Breast epithelium (tissue), 4 donors: ENCODE measurements around the gene PLEKHN1. TPM values are rescaled to one million over a fixed set of nuclear protein-coding genes. Genes with fewer than 3 reads are reported as not detected.

Source experiments
- DNase-seq, 2 donors: peaks; one replicate each; pipeline ENCODE4 v3.0.0-alpha.2; 2019; ENCODE audit warnings: low spot score in 2 of 2
- H3K27ac ChIP-seq, 2 donors: fragments of 200-600 bp; sonication (generic) in 1 of 2; one replicate each; pipeline ENCODE4 v1.5.1; 2016 to 2019; ENCODE audit warnings: mild to moderate bottlenecking in 1 of 2
- H3K27me3 ChIP-seq, 2 donors: fragments of 200-600 bp; sonication (generic) in 1 of 2; one replicate each; pipeline versions ENCODE4 v1.5.1 to v1.6.0; 2017 to 2019; ENCODE audit warnings: control low read depth in 1 of 2, mild to moderate bottlenecking in 1 of 2
- H3K36me3 ChIP-seq: fragments of 200-600 bp; one replicate; pipeline ENCODE4 v1.5.1; 2019
- H3K4me1 ChIP-seq, 2 donors: fragments of 200-600 bp; sonication (generic); one replicate each; pipeline ENCODE4 v1.5.1; 2016 to 2019; ENCODE audit warnings: control low read depth in 1 of 2
- H3K4me3 ChIP-seq, 3 donors: fragments of 200-600 bp; sonication (generic); 1 replicate in 2 of 3; 2 replicates in 1 of 3; pipeline ENCODE4 v1.5.1; 2016 to 2019; ENCODE audit warnings: mild to moderate bottlenecking in 3 of 3, moderate library complexity in 2 of 3
- H3K9me3 ChIP-seq, 2 donors: fragments of 200-600 bp; sonication (generic) in 1 of 2; one replicate each; pipeline ENCODE4 v1.5.1; 2016 to 2019; ENCODE audit warnings: control low read depth in 1 of 2
- POLR2A ChIP-seq: fragments of 450-650 bp; IDR thresholded peaks from one replicate; pipeline ENCODE4 v1.6.1; 2016; ENCODE audit warnings: antibody characterized with exemption, mild to moderate bottlenecking, moderate library complexity
- POLR2AphosphoS5 ChIP-seq, 3 donors: sonication (generic); formaldehyde crosslinking; IDR thresholded peaks; one replicate each; pipeline ENCODE4 v1.6.1; 2017; ENCODE audit warnings: antibody characterized with exemption in 3 of 3
- intact Hi-C: fragments of 100-400 bp; cut with DNase I; formaldehyde crosslinking; loops from one replicate; pipeline ENCODE4 v1.15.1; 2023; ENCODE audit warnings: low total_unique reads
- total RNA-seq, 3 donors: library from RNA; depleted of rRNA; stranded (reverse); fragments of >200 nt; gene quantifications; one replicate each; pipeline ENCODE4 v1.1.0, GENCODE V29; 2016
- TF ChIP-seq, protein P1 (sequence below), 3 donors: fragments of 450-650 bp; IDR thresholded peaks; one replicate each; pipeline ENCODE4 v1.5.1; 2016 to 2017; ENCODE audit warnings: antibody characterized with exemption in 3 of 3, mild to moderate bottlenecking in 3 of 3, moderate library complexity in 3 of 3

PLEKHN1 gene
- total RNA-seq, 3 donors from 2014 or later = 0.16 to 2.8 (median 1.6) TPM

DNA sequence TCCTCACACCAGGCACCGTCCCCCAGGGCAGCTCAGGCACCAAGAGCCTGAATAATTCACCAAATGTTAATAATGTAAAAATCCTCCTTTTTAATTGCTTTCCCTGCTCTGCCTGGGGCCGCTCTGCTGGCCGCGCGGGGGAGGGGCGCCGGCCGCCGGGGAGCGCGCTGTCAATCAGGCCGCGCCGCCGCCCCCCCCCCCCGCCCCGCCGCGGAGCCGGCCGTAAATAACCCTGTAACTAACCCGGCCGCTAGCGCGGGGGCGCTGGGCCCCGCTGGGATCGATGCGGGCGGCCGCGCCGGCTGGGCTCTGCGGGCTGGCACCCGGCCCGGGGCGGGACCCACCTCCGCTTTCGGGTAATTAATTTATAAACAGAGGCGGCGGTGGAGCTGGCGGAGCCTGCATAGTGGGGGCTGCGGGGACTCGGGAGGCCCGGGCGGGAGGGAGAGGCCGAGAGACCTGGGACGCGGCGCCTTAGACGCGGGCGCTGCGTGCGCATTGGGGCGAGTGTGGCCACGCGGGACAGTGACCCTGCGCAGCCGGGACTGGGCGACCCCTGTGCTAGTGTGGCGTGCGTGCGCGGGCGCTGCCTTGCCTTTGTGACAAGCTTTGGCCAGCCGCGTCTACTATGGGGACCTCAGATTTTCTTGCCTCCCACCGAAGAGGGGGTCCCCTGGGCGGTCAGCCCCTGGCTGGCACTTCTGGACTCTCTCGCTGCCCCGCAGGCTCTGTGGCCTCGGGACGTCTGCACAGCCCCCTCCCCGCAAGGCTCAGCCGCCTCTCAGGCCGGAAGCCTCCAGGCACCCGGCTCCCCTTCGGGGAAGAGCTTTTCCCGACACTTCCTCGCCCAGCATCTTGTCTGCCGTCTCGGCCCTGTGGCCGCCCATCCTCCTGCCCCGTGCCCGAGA, 25.9 kb upstream of the PLEKHN1 start:
- intact Hi-C loops = no loop called here
- H3K4me1 ChIP-seq = peaks cover 25 to 34% of the 10 kb centered on the region in 2 donors
- H3K27ac ChIP-seq = peak overlapping the region in 1 of 2 donors; percentile 41
- H3K36me3 ChIP-seq = no peaks in the 10 kb centered on the region
- H3K4me3 ChIP-seq = peak overlapping the region; percentile 22 to 70 (median 43)
- no peaks in the 10 kb centered on the region for H3K9me3 ChIP-seq
- H3K27me3 ChIP-seq = peaks cover 18 to 67% of the 10 kb centered on the region in 2 donors
- TF ChIP-seq, protein P1, sequence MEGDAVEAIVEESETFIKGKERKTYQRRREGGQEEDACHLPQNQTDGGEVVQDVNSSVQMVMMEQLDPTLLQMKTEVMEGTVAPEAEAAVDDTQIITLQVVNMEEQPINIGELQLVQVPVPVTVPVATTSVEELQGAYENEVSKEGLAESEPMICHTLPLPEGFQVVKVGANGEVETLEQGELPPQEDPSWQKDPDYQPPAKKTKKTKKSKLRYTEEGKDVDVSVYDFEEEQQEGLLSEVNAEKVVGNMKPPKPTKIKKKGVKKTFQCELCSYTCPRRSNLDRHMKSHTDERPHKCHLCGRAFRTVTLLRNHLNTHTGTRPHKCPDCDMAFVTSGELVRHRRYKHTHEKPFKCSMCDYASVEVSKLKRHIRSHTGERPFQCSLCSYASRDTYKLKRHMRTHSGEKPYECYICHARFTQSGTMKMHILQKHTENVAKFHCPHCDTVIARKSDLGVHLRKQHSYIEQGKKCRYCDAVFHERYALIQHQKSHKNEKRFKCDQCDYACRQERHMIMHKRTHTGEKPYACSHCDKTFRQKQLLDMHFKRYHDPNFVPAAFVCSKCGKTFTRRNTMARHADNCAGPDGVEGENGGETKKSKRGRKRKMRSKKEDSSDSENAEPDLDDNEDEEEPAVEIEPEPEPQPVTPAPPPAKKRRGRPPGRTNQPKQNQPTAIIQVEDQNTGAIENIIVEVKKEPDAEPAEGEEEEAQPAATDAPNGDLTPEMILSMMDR (IDR thresholded peaks at IDR 0.05) = no peak
- no peak for TF ChIP-seq POLR2AphosphoS5 (IDR thresholded peaks at IDR 0.05)
- TF ChIP-seq POLR2A = no peak
- DNase-seq = no peak

DNA sequence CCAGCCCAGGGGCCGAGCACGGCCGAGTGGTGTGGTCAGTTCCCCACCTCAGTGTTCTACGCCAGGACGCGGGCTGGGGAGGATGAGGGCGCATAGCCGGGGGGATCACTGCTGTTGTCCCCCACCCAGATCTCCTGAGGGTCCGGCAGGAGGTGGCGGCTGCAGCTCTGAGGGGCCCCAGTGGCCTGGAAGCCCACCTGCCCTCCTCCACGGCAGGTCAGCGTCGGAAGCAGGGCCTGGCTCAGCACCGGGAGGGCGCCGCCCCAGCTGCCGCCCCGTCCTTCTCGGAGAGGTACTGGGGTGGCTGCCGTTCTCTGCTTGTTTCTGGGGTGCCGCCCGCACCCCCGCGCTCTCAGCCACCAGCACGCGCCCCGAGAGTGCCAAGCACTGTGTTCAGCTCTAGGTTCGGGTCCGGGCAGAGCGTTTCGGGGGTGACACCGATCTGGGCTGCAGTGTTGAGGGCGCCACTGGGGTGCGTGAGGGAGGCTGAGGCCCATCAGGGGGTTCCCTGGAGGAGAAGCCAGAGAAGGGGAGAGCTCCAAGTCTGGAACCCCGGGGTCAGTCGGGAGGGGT, 25.2 kb upstream of the PLEKHN1 start:
- H3K4me3 ChIP-seq = peak overlapping the region; percentile 22 to 70 (median 43)
- H3K27ac ChIP-seq = peak overlapping the region in 1 of 2 donors; percentile 41
- H3K9me3 ChIP-seq = no peaks in the 10 kb centered on the region
- TF ChIP-seq, protein P1 (IDR thresholded peaks at IDR 0.05) = no peak
- no peak for TF ChIP-seq POLR2A
- no peak for TF ChIP-seq POLR2AphosphoS5 (IDR thresholded peaks at IDR 0.05)
- peaks cover 18 to 60% of the 10 kb centered on the region in 2 donors for H3K27me3 ChIP-seq
- intact Hi-C loops = no loop called here
- no peaks in the 10 kb centered on the region for H3K36me3 ChIP-seq
- peaks cover 20 to 27% of the 10 kb centered on the region in 2 donors for H3K4me1 ChIP-seq
- no peak for DNase-seq

DNA sequence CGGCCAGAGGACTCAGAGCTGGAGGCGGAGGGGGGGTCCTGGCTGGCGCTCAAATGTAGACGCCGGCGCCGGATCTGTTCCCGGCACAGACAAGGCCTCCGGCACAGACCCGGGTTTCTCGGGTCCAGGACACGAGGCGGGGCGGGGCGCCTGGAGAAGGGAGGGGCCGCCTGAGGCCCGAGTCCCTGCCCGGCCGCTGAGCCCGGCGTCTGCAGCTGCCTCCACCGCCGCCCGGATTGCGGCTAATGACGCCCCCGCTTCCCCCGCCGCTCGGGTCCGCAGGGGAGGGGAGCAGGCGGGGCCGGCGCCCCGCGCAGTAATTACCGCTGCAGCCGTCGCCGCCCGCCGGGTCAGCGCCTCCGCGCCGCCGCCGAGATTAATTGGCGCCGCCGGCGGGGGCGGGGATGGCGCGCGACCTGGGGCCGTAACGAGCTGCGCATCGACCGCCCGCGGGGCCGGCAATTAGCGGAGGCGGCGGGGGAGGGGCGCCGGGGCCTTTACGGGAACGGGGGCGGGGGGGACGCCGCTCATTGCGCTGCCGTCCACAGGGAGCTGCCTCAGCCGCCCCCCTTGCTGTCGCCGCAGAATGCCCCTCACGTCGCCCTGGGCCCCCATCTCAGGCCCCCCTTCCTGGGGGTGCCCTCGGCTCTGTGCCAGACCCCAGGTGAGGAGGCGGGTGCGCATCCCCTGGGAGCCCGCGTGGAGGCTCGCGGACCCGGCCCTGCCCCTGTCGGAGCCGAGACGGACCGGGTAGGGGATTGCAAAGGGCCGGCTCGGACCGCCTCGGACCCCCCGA, 24.5 kb upstream of the PLEKHN1 start:
- peak overlapping the region in 1 of 2 donors; percentile 61 for H3K27ac ChIP-seq
- intact Hi-C loops = no loop called here
- DNase-seq = peak in 1 of 2 donors; percentile 71
- peak overlapping the region; percentile 14 to 70 (median 43) for H3K4me3 ChIP-seq
- H3K9me3 ChIP-seq = no peaks in the 10 kb centered on the region
- peaks cover 20 to 27% of the 10 kb centered on the region in 2 donors for H3K4me1 ChIP-seq
- H3K27me3 ChIP-seq = peaks cover 13 to 53% of the 10 kb centered on the region in 2 donors
- H3K36me3 ChIP-seq = no peaks in the 10 kb centered on the region
- TF ChIP-seq, protein P1 (IDR thresholded peaks at IDR 0.05) = no peak
- TF ChIP-seq POLR2AphosphoS5 (IDR thresholded peaks at IDR 0.05) (no peak), POLR2A (no peak)

DNA sequence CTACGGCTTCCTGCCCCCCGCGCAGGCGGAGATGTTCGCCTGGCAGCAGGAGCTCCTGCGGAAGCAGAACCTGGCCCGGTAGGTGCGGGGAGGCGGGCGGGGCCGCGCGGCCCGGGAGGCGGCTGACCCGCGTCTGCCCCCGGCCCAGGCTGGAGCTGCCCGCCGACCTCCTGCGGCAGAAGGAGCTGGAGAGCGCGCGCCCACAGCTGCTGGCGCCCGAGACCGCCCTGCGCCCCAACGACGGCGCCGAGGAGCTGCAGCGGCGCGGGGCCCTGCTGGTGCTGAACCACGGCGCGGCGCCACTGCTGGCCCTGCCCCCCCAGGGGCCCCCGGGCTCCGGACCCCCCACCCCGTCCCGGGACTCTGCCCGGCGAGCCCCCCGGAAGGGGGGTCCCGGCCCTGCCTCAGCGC, 23.9 kb upstream of the PLEKHN1 start:
- Histone ChIP-seq H3K9me3 (no peaks in the 10 kb centered on the region), H3K27ac (peak overlapping the region in 1 of 2 donors; percentile 61), H3K36me3 (peaks cover 1% of the 10 kb centered on the region), H3K4me3 (peak overlapping the region; percentile 14 to 70 (median 43)), H3K4me1 (peaks cover 20 to 27% of the 10 kb centered on the region in 2 donors), H3K27me3 (peaks cover 13 to 47% of the 10 kb centered on the region in 2 donors)
- intact Hi-C loops = no loop called here
- TF ChIP-seq, protein P1 (IDR thresholded peaks at IDR 0.05) = no peak
- TF ChIP-seq POLR2AphosphoS5 (IDR thresholded peaks at IDR 0.05) = no peak
- TF ChIP-seq POLR2A = no peak
- no peak for DNase-seq
